ACC112 (cell line): ENCODE measurements around the gene REM2.
A peak's percentile ranks its signal among the peaks of the same experiment; 100 is the strongest.

Source experiments
- H2AFZ ChIP-seq: fragments of 200-600 bp; sonication (generic); one replicate; pipeline ENCODE4 v1.6.0; 2017; ENCODE audit warnings: antibody characterized with exemption, low read length; ENCODE audit not compliant: unreplicated experiment
- H3K27ac ChIP-seq: fragments of 200-600 bp; sonication (generic); 2 replicates; pipeline ENCODE4 v1.5.1; 2014; ENCODE audit warnings: low read depth, mild to moderate bottlenecking, antibody characterized with exemption, low read length, moderate library complexity
- H3K27me3 ChIP-seq: fragments of 200-600 bp; sonication (generic); 2 replicates; pipeline ENCODE4 v1.6.1; 2014; ENCODE audit warnings: mild to moderate bottlenecking, antibody characterized with exemption, low read length, moderate library complexity, mixed read lengths; ENCODE audit not compliant: insufficient read depth
- H3K36me3 ChIP-seq: fragments of 200-600 bp; sonication (generic); 2 replicates; pipeline ENCODE4 v1.6.1; 2016; ENCODE audit warnings: mild to moderate bottlenecking, antibody characterized with exemption, low read length, moderate library complexity, mixed read lengths; ENCODE audit not compliant: insufficient read depth
- H3K4me1 ChIP-seq: fragments of 200-600 bp; sonication (generic); one replicate; pipeline ENCODE4 v1.6.1; 2016; ENCODE audit warnings: low read length, mixed read lengths; ENCODE audit not compliant: insufficient read depth, unreplicated experiment, control insufficient read depth
- H3K4me3 ChIP-seq: fragments of 200-600 bp; sonication (generic); 2 replicates; pipeline ENCODE4 v1.5.1; 2014; ENCODE audit warnings: mild to moderate bottlenecking, low read depth, low read length
- H3K79me2 ChIP-seq: fragments of 200-600 bp; sonication (generic); one replicate; pipeline ENCODE4 v1.6.0; 2016; ENCODE audit warnings: low read length; ENCODE audit not compliant: control insufficient read depth, unreplicated experiment, insufficient read depth

REM2 gene

DNA sequence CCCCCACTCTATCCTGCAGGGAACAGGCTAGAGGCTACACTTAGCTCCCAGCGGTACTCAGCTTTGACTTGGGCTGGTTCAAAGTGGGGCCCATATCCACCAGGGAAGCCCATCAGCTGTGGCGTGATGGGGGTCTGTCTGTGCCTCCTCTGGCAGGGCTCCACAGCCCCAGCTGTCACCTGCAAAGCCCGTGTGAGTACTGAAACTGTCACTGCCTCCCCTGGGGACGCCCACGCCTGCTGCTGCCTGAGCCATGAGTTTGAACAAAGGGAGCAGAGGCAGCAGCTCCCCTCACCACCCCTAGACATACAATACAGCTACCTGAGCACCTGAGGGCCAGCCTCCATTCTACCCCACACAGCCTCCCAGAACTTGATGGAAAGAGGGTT lies 5.0 kb downstream of the REM2 start:
- H3K36me3 ChIP-seq, result no peaks in the 10 kb centered on the region
- no peaks in the 10 kb centered on the region for H3K27me3 ChIP-seq
- H3K4me1 ChIP-seq, result peaks cover 9% of the 10 kb centered on the region
- H3K4me3 ChIP-seq, result peak overlapping the region; percentile 92
- no peaks in the 10 kb centered on the region for H3K79me2 ChIP-seq
- H2AFZ ChIP-seq, result no peak overlapping the region
- H3K27ac ChIP-seq, result no peak overlapping the region

DNA sequence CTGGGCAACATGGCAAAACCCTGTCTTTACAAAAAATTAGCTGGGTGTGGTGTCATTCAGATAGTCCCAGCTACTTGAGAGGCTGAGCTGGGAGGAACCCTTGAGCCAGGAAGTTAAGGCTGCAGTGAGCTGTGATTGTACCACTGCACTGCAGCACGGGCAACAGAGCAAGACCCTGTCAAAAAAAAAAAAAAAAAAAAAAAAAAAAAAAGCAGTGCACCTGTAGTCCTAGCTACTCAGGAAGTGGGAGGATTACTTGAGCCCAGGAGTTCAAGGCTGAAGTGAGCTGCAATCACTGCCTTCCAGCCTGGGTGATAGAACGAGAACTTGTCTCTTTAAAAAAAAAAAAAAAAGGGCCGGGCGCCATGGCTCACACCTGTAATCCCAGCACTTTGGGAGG lies 5.6 kb downstream of the REM2 start:
- Histone ChIP-seq H3K4me3 (no peak overlapping the region), H3K27me3 (no peaks in the 10 kb centered on the region), H2AFZ (no peak overlapping the region), H3K4me1 (peaks cover 9% of the 10 kb centered on the region), H3K27ac (no peak overlapping the region), H3K36me3 (no peaks in the 10 kb centered on the region), H3K79me2 (no peaks in the 10 kb centered on the region)

DNA sequence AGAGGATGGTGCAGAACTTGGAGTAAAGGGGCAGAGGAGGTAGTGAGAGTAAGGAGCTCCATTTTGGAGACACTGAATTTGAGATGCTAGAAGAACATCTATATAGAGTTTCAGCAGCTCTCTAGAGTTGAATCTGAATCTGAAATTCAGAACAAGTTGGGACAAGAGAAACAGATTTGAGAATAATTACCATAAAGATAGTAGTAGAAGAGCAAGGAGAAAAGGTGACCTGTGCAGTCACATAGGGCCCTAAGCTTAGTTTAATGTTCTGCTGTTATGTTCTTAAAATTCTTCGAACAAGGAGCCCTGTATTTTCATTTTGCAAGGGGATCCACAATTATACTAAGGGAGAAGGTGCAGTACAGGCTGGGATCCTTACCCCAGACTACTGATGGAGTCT lies 7.4 kb downstream of the REM2 start:
- no peaks in the 10 kb centered on the region for H3K79me2 ChIP-seq

DNA sequence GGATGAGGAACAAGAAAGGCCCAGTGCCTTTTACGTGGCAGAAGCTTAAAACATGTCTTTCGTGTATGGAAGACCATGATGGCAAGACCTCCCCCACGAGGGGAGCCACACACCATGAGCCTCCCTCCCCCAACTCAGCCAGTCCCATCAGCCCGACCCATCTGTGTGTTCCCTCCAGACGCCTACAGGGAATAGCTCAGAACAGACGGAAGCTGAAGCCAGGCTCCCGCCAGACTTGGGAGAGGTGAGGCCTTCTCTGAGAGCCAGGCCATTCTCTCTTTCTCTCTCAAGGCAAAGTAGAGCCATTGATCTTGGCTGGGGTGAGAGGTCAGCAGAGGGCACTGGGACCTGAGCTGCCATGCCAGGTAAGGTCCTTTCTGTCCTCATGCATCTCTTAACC lies 9.5 kb downstream of the REM2 start:
- Histone ChIP-seq H3K27ac (no peak overlapping the region), H2AFZ (no peak overlapping the region), H3K4me3 (no peak overlapping the region), H3K79me2 (no peaks in the 10 kb centered on the region), H3K27me3 (no peaks in the 10 kb centered on the region), H3K4me1 (peaks cover 7% of the 10 kb centered on the region), H3K36me3 (no peaks in the 10 kb centered on the region)

More for the DNA sequence above, 7.4 kb downstream of the REM2 start:
- H3K27me3 ChIP-seq, result no peaks in the 10 kb centered on the region
- H3K36me3 ChIP-seq, result no peaks in the 10 kb centered on the region
- H3K4me1 ChIP-seq, result peaks cover 9% of the 10 kb centered on the region
- H2AFZ ChIP-seq, result no peak overlapping the region
- H3K27ac ChIP-seq, result no peak overlapping the region
- no peak overlapping the region for H3K4me3 ChIP-seq

DNA sequence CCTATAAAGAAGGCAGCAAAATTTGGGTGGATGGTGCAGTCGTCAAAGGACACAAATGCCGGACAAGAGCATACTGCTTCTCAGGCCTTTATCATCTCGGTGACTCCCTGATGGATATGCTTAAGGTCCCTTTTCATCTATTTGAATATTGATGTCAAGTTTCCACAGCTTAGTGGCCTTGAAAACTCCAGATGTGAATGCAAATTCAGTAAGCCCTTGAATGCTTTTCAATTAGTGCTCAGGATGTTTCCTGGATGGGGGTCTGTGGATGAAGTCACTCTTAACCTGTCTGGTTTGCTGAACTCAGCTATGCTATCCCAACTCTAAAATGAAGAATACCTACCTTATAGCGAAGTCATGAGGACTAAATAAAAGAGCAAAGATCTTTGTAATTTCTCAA lies 10.7 kb downstream of the REM2 start:
- Histone ChIP-seq H3K27ac (no peak overlapping the region), H3K79me2 (no peaks in the 10 kb centered on the region), H3K4me1 (peaks cover 10% of the 10 kb centered on the region), H3K4me3 (no peak overlapping the region), H3K27me3 (no peaks in the 10 kb centered on the region), H2AFZ (no peak overlapping the region), H3K36me3 (no peaks in the 10 kb centered on the region)

DNA sequence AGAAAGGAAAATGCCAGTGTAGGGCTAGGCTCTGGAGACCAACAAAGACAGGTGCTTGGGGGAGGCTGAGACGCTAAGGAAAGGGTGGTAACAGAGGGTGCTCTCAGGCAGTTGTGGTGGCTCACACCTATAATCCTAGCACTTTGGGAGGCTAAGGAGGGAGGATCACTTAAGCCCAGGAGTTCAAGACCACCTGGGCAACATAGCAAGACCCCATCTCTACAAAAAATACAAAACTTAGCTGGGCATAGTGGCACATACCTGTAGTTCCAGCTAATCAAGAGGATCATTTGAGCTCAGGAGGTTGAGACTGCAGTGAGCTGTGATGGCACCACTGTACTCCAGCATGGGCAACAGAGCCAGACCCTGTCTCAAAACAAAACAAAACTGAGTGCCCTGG lies 12.4 kb downstream of the REM2 start:
- Histone ChIP-seq H3K4me3 (no peak overlapping the region), H3K4me1 (peaks cover 14% of the 10 kb centered on the region), H3K36me3 (no peaks in the 10 kb centered on the region), H3K79me2 (no peaks in the 10 kb centered on the region), H3K27me3 (no peaks in the 10 kb centered on the region), H3K27ac (no peak overlapping the region), H2AFZ (no peak overlapping the region)

DNA sequence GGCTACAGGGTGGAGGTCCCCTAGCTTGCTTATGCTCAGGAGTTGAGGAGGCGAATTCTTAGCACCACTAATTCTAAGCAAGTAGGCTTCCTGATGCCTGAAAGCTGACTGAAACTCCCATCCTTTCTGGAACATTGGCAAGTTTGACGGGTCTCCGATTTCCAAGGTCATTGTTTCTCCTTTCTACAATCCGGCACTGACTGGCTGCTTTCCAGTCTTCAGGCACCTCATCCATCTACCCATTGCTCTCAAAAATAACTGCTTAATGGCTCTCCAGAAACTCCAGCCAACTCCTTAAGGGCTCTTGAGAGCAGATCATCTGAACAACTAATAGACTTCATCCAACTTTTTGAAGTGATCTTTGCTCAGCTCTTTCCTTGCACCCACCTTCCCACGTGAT lies 13.3 kb downstream of the REM2 start:
- Histone ChIP-seq H3K36me3 (no peaks in the 10 kb centered on the region), H3K4me1 (peaks cover 14% of the 10 kb centered on the region), H2AFZ (no peak overlapping the region), H3K79me2 (no peaks in the 10 kb centered on the region), H3K27ac (no peak overlapping the region), H3K4me3 (no peak overlapping the region), H3K27me3 (no peaks in the 10 kb centered on the region)

DNA sequence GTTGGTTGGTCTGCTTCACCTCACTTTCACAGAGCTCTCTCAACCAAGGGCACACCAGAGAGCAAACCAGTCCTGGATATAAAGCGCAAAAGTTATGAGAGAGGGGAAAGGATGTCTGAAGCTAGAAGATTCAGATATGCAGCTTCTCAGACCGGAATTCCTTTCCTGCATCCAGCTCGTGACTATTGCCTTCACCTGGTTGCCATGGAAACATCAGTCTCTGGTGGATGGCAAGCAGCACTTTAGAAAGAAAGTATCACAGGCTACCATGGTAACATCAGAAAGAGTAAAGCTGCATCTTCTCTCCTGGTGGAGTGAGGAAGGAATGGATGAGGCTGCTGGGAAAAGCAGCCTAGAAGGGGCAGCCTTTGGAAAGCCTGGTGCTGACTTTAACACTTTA lies 13.7 kb downstream of the REM2 start:
- Histone ChIP-seq H3K36me3 (no peaks in the 10 kb centered on the region), H3K4me3 (no peak overlapping the region), H3K4me1 (peaks cover 14% of the 10 kb centered on the region)

DNA sequence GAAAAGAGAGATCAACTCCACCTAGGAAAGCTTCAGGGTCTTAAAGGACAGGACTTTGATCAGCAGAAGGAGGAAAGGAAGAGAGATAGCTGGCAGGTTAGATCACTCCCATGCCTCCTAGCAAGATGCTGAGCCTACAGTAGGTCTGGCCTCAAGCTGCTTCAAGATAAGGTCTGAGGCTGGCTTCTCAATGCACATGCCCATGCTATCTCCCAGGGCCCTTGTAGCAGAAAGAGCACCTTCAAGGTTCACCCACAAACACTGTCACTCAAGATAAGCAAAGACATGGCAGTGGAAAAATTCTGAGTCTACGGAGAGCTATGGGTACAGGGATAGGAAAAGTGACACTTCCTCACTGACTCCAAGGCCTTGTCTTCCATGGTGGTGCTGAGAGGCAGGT lies 14.3 kb downstream of the REM2 start:
- Histone ChIP-seq H2AFZ (no peak overlapping the region), H3K36me3 (0 out of 2 replicates have a peak, but pooled peaks cover 1% of the 10 kb centered on the region), H3K27me3 (no peaks in the 10 kb centered on the region), H3K4me1 (peaks cover 14% of the 10 kb centered on the region), H3K79me2 (no peaks in the 10 kb centered on the region), H3K27ac (peak overlapping the region; percentile 73), H3K4me3 (no peak overlapping the region)

More for the DNA sequence above, 13.7 kb downstream of the REM2 start:
- no peak overlapping the region for H2AFZ ChIP-seq
- H3K79me2 ChIP-seq, result no peaks in the 10 kb centered on the region
- no peaks in the 10 kb centered on the region for H3K27me3 ChIP-seq
- H3K27ac ChIP-seq, result no peak overlapping the region

DNA sequence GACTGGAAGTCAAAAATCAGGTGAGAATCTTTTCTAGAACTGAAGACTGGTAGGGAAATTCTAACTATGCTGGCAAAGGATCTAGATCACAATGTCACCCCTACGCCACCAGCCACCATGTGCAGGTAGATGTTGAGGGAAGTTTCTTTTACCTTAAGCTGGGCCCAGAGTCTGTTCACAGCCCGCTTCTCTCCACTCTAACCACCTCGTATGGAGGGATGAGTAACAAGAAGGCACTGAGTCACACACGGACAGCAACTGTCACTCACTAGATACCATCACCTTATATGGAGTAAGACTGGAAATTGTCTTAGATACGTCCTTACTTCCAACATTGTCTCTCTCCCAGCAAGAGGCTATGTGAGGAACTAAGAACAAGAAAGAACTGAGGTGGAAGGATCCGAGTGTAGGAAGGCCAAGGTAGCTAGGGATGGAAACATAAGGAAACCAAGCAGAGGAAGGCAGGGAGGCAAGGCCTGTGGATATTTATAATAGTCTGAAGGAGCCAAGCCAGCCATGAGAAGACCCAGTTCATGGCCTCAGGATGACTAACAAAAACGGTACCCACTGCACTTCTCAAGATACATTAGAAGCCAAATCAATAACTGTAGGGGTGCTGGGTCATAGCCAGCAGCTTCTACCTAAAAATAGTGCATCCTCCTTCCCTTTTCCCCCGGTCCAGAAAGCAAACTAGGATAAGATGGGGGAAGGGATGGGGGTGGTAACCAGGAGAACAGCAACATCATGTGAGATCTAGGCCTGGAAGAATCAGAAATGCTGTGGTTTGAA lies 15.5 kb downstream of the REM2 start:
- Histone ChIP-seq H3K4me1 (peaks cover 14% of the 10 kb centered on the region), H2AFZ (peak overlapping the region; percentile 71), H3K4me3 (no peak overlapping the region), H3K79me2 (no peaks in the 10 kb centered on the region), H3K27me3 (no peaks in the 10 kb centered on the region), H3K36me3 (0 out of 2 replicates have a peak, but pooled peaks cover 2% of the 10 kb centered on the region), H3K27ac (peak overlapping the region; percentile 73)

DNA sequence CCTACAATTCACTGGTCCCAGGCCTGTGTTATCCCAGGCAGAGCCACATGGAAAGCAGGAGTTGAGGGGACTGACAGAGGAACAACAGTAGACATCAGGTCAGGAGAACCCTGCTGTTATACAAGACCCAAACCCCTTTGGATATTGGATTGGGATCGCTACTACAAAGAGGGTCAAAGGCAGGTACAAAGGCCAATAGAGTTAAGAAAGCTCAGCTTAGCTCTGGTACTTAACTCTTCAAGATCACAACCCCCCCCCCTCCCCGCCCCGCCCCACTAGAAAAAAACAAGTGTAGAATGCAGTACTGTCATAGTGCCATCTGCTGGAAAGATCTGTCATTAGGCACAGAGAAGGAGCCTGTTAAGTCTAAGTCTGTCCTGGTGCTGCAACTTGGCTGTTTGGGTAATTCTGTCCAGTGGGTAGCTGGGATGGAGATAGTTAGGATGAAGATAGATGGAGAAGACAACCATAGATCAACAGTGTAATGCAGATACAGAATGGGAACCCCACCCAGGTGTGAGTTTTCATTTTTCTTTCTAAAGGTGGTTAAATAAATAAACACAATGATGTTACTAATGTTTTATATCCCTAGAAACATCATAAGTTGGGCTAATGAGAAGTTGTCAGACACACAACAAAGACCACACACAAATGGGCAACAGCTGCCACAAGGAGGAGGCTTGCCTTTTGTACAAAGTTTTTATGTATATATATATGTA lies 17.2 kb downstream of the REM2 start:
- Histone ChIP-seq H3K79me2 (no peaks in the 10 kb centered on the region), H3K4me3 (no peak overlapping the region), H3K27ac (no peak overlapping the region), H2AFZ (no peak overlapping the region), H3K4me1 (peaks cover 14% of the 10 kb centered on the region), H3K27me3 (no peaks in the 10 kb centered on the region), H3K36me3 (peaks cover 16% of the 10 kb centered on the region)
